Lung (tissue), 12 donors: ENCODE data around the gene ALLC. TPM values are rescaled to one million over a fixed set of nuclear protein-coding genes. Genes with fewer than 3 reads are reported as not detected.

Experiments used
- ATAC-seq: fragments of 200-7000 bp; cut with Tn5 transposase; one replicate; pipeline ENCODE4 v1.9.1; 2020; ENCODE audit warnings: moderate number of reproducible peaks; ENCODE audit not compliant: insufficient read depth, low FRiP score
- DNase-seq, 3 donors: peaks; one replicate each; pipeline ENCODE4 v3.0.0-alpha.2; 2013 to 2017
- H3K27ac ChIP-seq, 2 donors: one replicate each; pipeline ENCODE4 v1.5.1; 2013; ENCODE audit warnings: mild to moderate bottlenecking in 2 of 2, moderate library complexity in 2 of 2, control low read depth in 1 of 2, inconsistent platforms in 1 of 2, low read depth in 1 of 2, low read length in 1 of 2
- H3K27me3 ChIP-seq, 3 donors: one replicate each; pipeline ENCODE4 v1.5.1; 2013; ENCODE audit warnings: low read length in 2 of 3; ENCODE audit not compliant: control insufficient read depth in 3 of 3, insufficient read depth in 3 of 3
- H3K36me3 ChIP-seq, 4 donors: one replicate each; pipeline ENCODE4 v1.5.1; 2013; ENCODE audit warnings: low read length in 4 of 4, mild to moderate bottlenecking in 1 of 4, moderate library complexity in 1 of 4; ENCODE audit not compliant: control insufficient read depth in 4 of 4, insufficient read depth in 4 of 4
- H3K4me1 ChIP-seq, 5 donors: one replicate each; pipeline ENCODE4 v1.5.1; 2013; ENCODE audit warnings: low read length in 5 of 5, mild to moderate bottlenecking in 2 of 5, moderate library complexity in 1 of 5; ENCODE audit not compliant: control insufficient read depth in 5 of 5, insufficient read depth in 5 of 5
- H3K4me3 ChIP-seq: one replicate; pipeline ENCODE4 v1.5.1; 2013; ENCODE audit warnings: mild to moderate bottlenecking, control low read depth, moderate library complexity
- H3K9ac ChIP-seq, 2 donors: one replicate each; pipeline ENCODE4 v1.5.1; 2013; ENCODE audit warnings: low read length in 2 of 2, control low read depth in 1 of 2; ENCODE audit not compliant: insufficient read depth in 1 of 2
- H3K9me3 ChIP-seq, 4 donors: one replicate each; pipeline ENCODE4 v1.5.1; 2013; ENCODE audit warnings: low read length in 3 of 4, mild to moderate bottlenecking in 1 of 4, moderate library complexity in 1 of 4; ENCODE audit not compliant: control insufficient read depth in 4 of 4, insufficient read depth in 3 of 4
- CTCF ChIP-seq: IDR thresholded peaks from 2 replicates; pipeline ENCODE4 v1.5.1; 2012; ENCODE audit warnings: mild to moderate bottlenecking; ENCODE audit errors: control extremely low read depth, extremely low read depth
- WGBS, 2 donors: extraction: QIAGEN DNeasy Blood & Tissue Kit; methylation state at CpG; one replicate each; pipeline ENCODE4 v1.1.7; 2013; 5-methylcytosine and 5-hydroxymethylcytosine counted together
- polyA plus RNA-seq, 2 donors: library from polyadenylated mRNA; stranded (reverse); fragments of 200-250 nt; gene quantifications; one replicate each; pipeline ENCODE4 v1.2.1, GENCODE V29; 2013
- total RNA-seq, 2 donors: library from RNA; depleted of rRNA in 1 of 2; stranded (reverse); fragments of >200 nt in 1 of 2; gene quantifications; one replicate each; pipeline ENCODE4 v1.2.1, GENCODE V29; 2014 to 2021
- donor health status: control.
- donor health status: control.
- donor health status: Bipolar disorder and iron deficiency.
- donor health status: healthy.
- donor health status: DM: yes; HTN: yes; CAD: no.

Gene ALLC
- total and polyA plus RNA-seq, 4 donors, result 0.06 TPM; not detected in 3

- ATAC-seq (no peak), DNase-seq (peak; percentile 59 to 90 (median 81))
- no peak for TF ChIP-seq CTCF
- Histone ChIP-seq H3K36me3 (no peaks in the 10 kb centered on the region), H3K9me3 (no peaks in the 10 kb centered on the region), H3K27ac (peak overlapping the region; percentile 38 to 68), H3K27me3 (no peaks in the 10 kb centered on the region), H3K4me1 (peaks cover 3 to 16% (median 12%) of the 10 kb centered on the region in 5 donors), H3K9ac (peak overlapping the region in 1 of 2 donors; percentile 28), H3K4me3 (no peak overlapping the region)
- WGBS, 2 donors, result 66 to 70% methylated on average over 12 of the region's 12 CpGs
Observed at GRCh38 chr2:3626118-3626811, 31.7 kb upstream of the ALLC start.

DNA sequence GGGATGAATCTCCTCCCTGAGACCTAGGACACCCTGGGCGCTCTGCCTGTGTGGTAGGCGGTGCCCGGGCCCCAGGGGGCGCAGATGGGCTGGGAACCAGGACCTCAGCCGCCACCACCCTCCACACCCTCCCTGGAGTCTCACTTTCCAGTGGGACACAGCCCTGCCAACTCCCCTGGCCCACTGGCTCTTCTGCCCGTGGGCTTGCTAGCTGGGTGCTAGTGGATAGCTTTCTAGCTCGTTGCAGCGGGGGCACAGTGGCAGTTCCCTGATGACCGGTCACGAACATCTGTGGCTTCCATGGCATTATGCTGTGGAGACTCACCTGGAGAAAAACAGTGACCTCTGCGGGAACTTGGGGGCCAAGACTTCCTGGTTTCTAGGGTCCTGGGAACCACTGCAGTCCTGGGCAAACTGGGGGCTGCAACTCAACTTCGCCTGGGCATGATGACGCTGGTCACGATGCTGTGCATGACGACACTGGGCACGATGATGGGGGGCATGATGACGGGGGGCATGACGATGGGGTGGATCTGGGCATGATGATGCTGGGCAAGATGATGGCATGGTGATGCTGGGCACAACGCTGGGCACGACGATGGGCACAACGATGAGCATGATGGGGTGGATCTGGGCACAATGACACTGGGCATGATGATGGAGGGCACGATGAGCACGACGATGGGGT lies 31.0 kb upstream of the ALLC start:
- DNase-seq, result no peak

DNA sequence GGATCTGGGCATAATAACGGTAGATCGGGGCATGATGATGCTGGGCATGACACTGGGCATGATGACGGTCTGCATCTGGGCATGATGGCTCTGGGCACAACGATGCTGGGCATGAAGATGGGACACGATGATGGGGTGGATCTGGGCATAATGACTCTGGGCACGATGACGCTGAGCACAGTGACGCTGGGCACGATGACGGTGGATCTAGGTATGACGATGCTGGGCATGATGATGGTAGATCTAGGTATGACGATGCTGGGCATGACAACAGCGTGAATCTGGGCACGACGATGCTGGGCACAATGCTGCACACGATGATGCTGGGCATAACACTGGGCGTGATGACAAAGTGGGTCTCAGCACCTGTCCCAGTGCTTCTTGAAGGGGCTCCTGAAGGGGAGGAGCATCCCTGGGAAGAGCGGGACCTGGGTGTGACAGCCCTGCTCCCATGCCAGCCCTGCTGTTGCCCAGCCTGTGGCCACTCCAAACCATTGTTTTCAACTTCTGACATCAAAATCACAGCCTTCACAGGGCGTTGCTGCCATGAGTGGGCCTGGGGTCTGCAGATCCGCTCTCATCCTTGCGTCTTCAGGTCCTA lies 30.4 kb upstream of the ALLC start:
- Histone ChIP-seq H3K4me1 (peaks cover 3 to 20% (median 15%) of the 10 kb centered on the region in 5 donors), H3K36me3 (no peaks in the 10 kb centered on the region), H3K9ac (no peak overlapping the region), H3K9me3 (no peaks in the 10 kb centered on the region), H3K27ac (no peak overlapping the region), H3K27me3 (no peaks in the 10 kb centered on the region), H3K4me3 (no peak overlapping the region)
- no peak for TF ChIP-seq CTCF
- DNase-seq, result no peak
- WGBS, 2 donors, result 92 to 96% methylated on average over 21 of the region's 21 CpGs
- no peak for ATAC-seq

More for the DNA sequence above, 31.0 kb upstream of the ALLC start:
- Histone ChIP-seq H3K9me3 (no peaks in the 10 kb centered on the region), H3K9ac (peak overlapping the region in 1 of 2 donors; percentile 28), H3K27ac (peak overlapping the region; percentile 38 to 68), H3K4me1 (peaks cover 3 to 20% (median 15%) of the 10 kb centered on the region in 5 donors), H3K36me3 (no peaks in the 10 kb centered on the region), H3K4me3 (no peak overlapping the region), H3K27me3 (no peaks in the 10 kb centered on the region)
- ATAC-seq, result no peak
- 85 to 89% methylated on average over 25 of the region's 25 CpGs for WGBS, 2 donors
- no peak for TF ChIP-seq CTCF
